Upper lobe of left lung (tissue), 4 donors: Measurements from ENCODE around the gene TAF10.

ENCODE experiments used
- POLR2A ChIP-seq, 4 donors: fragments of 450-650 bp; IDR thresholded peaks; one replicate each; pipeline ENCODE4 v1.5.1; 2016 to 2017; ENCODE audit warnings: antibody characterized with exemption in 4 of 4, mild to moderate bottlenecking in 2 of 4
- POLR2AphosphoS5 ChIP-seq, 2 donors: sonication (generic); formaldehyde crosslinking; IDR thresholded peaks; one replicate each; pipeline ENCODE4 v1.5.1; 2017; ENCODE audit warnings: antibody characterized with exemption in 2 of 2
- TF ChIP-seq, protein P1 (sequence below), 6 experiments: fragments of 450-650 bp in 4 of 6; fragments of 200-600 bp in 2 of 6; sonication (generic) in 2 of 6; IDR thresholded peaks; one replicate each; pipeline ENCODE4 v1.5.1; 2016 to 2019; ENCODE audit warnings: antibody characterized with exemption in 6 of 6

DNA sequence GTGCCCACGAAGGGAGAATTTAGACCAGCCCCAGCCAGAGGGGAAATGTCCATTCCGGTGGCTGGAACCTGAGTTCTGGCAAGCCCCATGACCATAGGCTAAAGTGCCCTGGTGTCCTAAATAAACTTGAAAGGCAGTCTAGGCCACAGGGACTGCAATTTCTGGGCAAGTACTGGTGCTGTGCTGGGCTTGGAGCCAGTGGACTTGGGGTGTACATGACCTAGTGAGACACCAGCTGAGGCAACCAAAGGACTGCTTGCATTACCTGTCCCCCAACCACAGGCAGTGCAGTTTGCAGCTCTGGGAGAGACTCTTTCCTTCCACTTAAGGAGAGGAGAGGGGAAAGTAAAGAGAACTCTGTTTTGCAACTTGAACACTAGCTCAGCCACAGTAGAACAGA lies 32.3 kb downstream of the TAF10 start:
- TF ChIP-seq, protein P1, sequence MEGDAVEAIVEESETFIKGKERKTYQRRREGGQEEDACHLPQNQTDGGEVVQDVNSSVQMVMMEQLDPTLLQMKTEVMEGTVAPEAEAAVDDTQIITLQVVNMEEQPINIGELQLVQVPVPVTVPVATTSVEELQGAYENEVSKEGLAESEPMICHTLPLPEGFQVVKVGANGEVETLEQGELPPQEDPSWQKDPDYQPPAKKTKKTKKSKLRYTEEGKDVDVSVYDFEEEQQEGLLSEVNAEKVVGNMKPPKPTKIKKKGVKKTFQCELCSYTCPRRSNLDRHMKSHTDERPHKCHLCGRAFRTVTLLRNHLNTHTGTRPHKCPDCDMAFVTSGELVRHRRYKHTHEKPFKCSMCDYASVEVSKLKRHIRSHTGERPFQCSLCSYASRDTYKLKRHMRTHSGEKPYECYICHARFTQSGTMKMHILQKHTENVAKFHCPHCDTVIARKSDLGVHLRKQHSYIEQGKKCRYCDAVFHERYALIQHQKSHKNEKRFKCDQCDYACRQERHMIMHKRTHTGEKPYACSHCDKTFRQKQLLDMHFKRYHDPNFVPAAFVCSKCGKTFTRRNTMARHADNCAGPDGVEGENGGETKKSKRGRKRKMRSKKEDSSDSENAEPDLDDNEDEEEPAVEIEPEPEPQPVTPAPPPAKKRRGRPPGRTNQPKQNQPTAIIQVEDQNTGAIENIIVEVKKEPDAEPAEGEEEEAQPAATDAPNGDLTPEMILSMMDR (IDR thresholded peaks at IDR 0.05) = no peak
- TF ChIP-seq POLR2AphosphoS5 (IDR thresholded peaks at IDR 0.05) = no peak
- TF ChIP-seq POLR2A (IDR thresholded peaks at IDR 0.05) = no peak
